CD1c-positive myeloid dendritic cell (primary cell): ENCODE data around the gene PDZD2.

Source experiments
- DNase-seq: peaks from one replicate; pipeline ENCODE4 v3.0.0-alpha.2; 2016; ENCODE audit errors: extremely low spot score

The PDZD2 gene

GRCh38 chr5:31867219-31867618 is 228.3 kb downstream of the PDZD2 start:
- no peak for DNase-seq

- DNase-seq, result no peak
Measured at GRCh38 chr5:31880449-31880848, 241.5 kb downstream of the PDZD2 start.

GRCh38 chr5:31884896-31885295 is 246.0 kb downstream of the PDZD2 start:
- DNase-seq, result no peak

GRCh38 chr5:31886206-31886605 is 247.3 kb downstream of the PDZD2 start:
- DNase-seq, result no peak

GRCh38 chr5:31887556-31887955 is 248.6 kb downstream of the PDZD2 start:
- no peak for DNase-seq

- DNase-seq, result no peak
Measured at GRCh38 chr5:31888564-31888963, 249.6 kb downstream of the PDZD2 start.

GRCh38 chr5:31889001-31889561 is 250.2 kb downstream of the PDZD2 start:
- DNase-seq, result no peak

GRCh38 chr5:31890046-31890445 is 251.1 kb downstream of the PDZD2 start:
- no peak for DNase-seq

GRCh38 chr5:31894141-31894540 is 255.2 kb downstream of the PDZD2 start:
- DNase-seq, result no peak

- no peak for DNase-seq
Measured at GRCh38 chr5:31895199-31895820, 256.4 kb downstream of the PDZD2 start.

- DNase-seq, result no peak
Measured at GRCh38 chr5:31898036-31898632, 259.2 kb downstream of the PDZD2 start.

- DNase-seq, result no peak
Measured at GRCh38 chr5:31900296-31900865, 261.4 kb downstream of the PDZD2 start.

GRCh38 chr5:31901807-31902530 is 263.0 kb downstream of the PDZD2 start:
- no peak for DNase-seq

GRCh38 chr5:31908396-31908795 is 269.5 kb downstream of the PDZD2 start:
- no peak for DNase-seq

GRCh38 chr5:31909073-31909472 is 270.1 kb downstream of the PDZD2 start:
- no peak for DNase-seq

GRCh38 chr5:31911291-31912265 is 272.6 kb downstream of the PDZD2 start:
- no peak for DNase-seq

- no peak for DNase-seq
Measured at GRCh38 chr5:31913808-31914207, 274.9 kb downstream of the PDZD2 start.

GRCh38 chr5:31916327-31916726 is 277.4 kb downstream of the PDZD2 start:
- no peak for DNase-seq

- no peak for DNase-seq
Measured at GRCh38 chr5:31918739-31919138, 279.8 kb downstream of the PDZD2 start.

GRCh38 chr5:31921852-31922305 is 282.9 kb downstream of the PDZD2 start:
- DNase-seq, result peak; percentile 9

- DNase-seq, result no peak
Measured at GRCh38 chr5:31924005-31924404, 285.1 kb downstream of the PDZD2 start.
